RWPE1 (cell line): ENCODE measurements around the gene P2RY6.

Experiments
- CTCF ChIA-PET: fragments of 350-600 bp; sonication (Branson Sonifier 250); formaldehyde crosslinking; extraction: SDS; loops from one replicate; lab custom pipeline; 2021; lab: Yijun Ruan, JAX
- POLR2A ChIA-PET: fragments of 400-600 bp; formaldehyde crosslinking; extraction: SDS; loops from one replicate; lab custom pipeline; 2020; ENCODE audit warnings: antibody characterized with exemption; ENCODE audit not compliant: low non-redundant PET; lab: Yijun Ruan, JAX
- DNase-seq: peaks from one replicate; pipeline ENCODE4 v3.0.0; 2012; ENCODE audit warnings: low spot score
- H3K27ac ChIP-seq: fragments of 450-650 bp; 2 replicates; pipeline ENCODE4 v1.5.1; 2017
- TF ChIP-seq, protein P1 (sequence below): fragments of 450-650 bp; conservative IDR thresholded peaks from 2 replicates; pipeline ENCODE4 v1.5.1; 2017; ENCODE audit warnings: low read depth, mild to moderate bottlenecking

P2RY6 gene

DNA sequence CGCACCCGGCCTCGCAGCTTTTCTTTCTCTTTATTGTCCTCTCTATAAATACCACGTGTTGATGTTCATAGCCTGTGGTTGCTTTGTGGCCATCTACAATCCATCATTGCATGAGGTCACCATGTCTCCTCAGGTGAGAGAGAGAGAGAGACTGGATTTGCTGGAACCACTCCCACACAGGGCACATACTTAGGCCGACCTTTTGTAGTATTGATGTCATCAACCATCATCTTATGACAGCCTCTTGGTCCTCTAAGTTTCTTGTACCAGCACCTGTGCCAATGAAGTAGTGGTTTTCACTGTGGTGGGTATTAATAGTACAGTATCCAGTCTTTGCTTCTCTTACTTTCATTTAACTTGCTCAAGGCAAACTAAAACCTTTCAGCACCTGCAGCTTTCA is 22.8 kb upstream of the P2RY6 start:
- CTCF ChIA-PET, result no interaction called here
- H3K27ac ChIP-seq, result no peak overlapping the region
- TF ChIP-seq, protein P1, sequence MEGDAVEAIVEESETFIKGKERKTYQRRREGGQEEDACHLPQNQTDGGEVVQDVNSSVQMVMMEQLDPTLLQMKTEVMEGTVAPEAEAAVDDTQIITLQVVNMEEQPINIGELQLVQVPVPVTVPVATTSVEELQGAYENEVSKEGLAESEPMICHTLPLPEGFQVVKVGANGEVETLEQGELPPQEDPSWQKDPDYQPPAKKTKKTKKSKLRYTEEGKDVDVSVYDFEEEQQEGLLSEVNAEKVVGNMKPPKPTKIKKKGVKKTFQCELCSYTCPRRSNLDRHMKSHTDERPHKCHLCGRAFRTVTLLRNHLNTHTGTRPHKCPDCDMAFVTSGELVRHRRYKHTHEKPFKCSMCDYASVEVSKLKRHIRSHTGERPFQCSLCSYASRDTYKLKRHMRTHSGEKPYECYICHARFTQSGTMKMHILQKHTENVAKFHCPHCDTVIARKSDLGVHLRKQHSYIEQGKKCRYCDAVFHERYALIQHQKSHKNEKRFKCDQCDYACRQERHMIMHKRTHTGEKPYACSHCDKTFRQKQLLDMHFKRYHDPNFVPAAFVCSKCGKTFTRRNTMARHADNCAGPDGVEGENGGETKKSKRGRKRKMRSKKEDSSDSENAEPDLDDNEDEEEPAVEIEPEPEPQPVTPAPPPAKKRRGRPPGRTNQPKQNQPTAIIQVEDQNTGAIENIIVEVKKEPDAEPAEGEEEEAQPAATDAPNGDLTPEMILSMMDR, result no peak
- POLR2A ChIA-PET, result no interaction called here
- DNase-seq, result no peak

DNA sequence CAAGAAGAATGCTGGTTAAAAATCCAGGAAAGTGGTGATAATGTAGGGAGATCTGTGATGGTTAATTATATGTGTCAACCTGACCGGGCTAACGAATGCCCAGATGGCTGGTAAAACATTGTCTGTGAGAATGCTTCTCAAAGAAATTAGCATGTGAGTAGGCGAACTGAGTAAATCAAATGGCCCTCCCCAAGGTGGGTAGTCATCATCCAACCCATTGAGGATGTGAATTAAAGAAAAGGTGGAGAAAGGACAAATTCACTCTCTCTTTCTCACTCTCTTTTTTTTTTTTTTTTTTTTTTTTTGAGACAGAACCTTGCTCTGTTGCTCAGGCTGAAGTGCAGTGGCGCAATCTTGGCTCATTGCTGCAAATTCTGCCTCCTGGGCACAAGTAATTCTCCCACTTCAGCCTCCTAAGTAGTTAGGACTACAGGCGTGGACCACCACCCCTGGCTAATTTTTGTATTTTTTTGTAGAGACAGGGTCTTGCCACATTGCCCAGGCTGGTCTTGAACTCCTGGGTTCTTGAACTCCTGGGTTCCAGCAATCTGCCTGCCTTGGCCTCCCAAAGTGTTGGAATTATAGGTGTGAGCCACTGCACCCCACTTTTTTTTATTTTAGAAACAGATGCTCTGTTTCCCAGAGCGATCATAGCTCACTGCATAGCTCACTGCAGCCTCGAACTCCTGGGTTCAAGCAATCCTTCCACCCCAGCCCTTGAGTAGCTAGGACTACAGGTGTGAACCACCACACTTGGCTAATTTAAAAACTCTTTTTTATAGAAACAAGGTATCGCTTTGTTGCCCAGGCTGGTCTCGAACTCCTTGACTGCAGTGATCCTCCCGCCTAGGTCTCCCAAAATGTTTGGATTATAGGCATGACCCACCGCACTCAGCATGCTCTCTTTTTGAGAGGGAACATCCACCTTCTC is 22.0 kb upstream of the P2RY6 start:
- CTCF ChIA-PET, result no interaction called here
- no peak overlapping the region for H3K27ac ChIP-seq
- TF ChIP-seq, protein P1, result no peak
- POLR2A ChIA-PET, result no interaction called here
- no peak for DNase-seq

DNA sequence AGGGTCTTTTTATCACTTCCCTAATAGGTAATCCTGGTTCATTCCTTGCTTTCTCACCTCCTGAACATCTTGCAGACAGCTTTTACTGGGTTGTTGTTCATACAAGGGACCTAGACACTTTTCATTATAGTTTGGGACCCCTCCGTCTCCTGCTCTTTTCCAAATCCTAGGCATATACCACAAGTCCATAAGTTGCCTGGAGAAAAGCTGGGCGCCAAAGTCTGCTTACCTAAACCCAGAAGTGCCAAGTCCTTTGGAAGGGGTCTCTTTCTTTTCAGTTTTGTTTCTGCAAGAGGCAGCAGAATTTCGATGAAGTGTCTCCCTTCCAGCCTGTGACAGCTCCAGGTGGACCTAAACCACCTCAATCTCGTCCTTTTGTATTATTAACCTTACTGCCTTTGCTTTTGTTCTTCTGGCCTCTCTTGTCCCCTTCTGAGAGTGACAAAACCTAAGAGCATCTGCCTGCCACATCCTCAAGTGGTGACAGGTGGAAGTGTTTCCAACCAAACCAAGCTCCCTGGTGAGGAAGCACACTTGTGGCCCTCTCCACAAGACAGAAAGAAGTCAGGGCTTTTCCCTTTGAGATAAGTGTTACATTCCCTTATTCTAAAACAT is 19.5 kb upstream of the P2RY6 start:
- TF ChIP-seq, protein P1, result no peak
- ChIA-PET CTCF (interaction anchor here (0.6 kb wide), 2 partner anchors 10 to 496 kb away, joined by 4 to 5 read pairs; no protein-coding TSS in a partner anchor), POLR2A (no interaction called here)
- DNase-seq, result no peak
- H3K27ac ChIP-seq, result no peak overlapping the region

DNA sequence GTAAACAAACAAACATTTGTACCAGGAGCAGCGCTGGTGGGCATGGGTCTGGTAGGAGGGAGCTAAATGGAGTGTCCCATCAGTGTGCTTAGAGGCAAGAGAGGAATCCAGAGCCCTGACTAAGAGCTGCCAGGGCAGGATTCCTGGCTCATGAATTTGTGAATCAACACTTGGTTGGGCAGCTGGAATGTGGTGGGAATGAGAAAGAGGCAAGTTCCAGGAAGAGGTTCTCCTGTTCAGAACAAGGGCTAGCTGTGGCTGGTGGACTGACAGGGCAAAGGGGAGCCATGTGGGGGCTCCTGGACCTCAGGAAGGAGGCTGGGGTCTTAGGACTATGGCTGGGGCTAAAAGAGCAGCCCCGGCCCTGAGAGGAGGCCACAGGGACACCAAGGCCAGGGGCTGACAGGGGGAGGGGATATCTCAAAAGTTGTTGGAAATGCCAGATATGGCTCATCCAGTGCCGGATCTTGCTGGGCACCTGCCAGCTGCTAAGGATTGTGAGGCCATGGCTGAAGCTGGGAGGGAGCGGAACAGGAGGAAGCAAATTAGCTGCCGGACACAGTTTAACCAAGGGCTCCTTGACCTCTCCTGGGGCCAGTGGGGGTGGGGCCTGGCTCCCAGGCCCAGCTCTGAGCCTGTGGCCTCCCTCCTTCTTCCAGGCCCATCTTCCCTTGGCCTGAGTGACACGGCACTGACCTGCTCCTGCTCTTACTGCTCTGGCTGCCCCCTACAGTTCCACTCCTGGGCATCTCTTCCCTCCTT is 14.6 kb upstream of the P2RY6 start:
- CTCF ChIA-PET, result interaction anchor here (1.0 to 1.6 kb wide), 2 partner anchors 21 to 32 kb away, joined by 3 read pairs; no protein-coding TSS in a partner anchor
- peak; percentile 50 for DNase-seq
- peak overlapping the region; percentile 53 for H3K27ac ChIP-seq
- TF ChIP-seq, protein P1, result no peak
- POLR2A ChIA-PET, result no interaction called here

DNA sequence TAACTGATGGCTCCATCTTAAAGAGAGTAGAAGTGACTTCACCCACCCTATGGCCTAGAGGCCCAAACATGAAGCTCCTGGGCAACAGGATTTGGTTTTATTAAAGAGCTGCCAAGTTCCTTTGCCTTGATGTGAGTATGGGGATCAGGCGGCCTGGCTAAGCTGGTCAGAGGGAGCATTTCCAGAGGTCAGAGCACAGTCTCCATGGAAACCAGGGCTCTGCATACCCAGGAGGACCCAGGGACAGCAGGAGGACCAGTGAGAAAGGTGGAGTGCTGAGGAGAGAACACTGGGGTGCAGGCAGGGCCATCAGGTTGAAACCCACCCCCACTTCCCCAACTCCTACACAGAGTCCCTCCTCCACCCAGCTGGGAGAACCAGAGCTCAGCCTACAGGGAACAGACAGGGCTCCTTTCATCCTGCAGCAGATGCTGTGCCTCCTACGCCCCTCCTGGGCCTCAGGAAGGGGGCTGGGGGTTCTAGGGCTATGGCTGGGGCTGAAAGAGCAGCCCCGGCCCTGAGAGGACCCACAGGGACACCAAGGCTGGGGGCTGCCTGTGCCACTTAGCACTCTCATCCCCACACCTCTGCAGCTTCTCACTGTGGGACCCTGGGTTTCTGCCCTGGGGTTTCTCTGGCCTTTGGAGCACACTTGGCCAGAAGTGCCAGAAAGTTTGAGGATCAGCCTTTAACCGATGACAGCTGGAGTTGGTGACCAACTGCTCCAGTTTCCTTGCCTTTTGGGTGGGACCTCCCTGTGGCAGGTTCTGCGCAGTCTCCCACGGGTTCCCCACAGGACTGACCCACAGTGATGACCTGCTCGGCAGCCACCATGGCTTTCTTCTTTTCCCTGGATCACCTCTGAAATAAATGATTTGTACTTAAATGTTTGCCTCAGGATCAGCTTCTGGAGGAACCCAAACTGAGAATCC is 13.8 kb upstream of the P2RY6 start:
- CTCF ChIA-PET, result interaction anchor here (1.6 kb wide), 1 partner anchor 22 kb away, joined by 3 read pairs; no protein-coding TSS in a partner anchor
- POLR2A ChIA-PET, result no interaction called here

More for the DNA sequence above, 13.8 kb upstream of the P2RY6 start:
- no peak for DNase-seq
- TF ChIP-seq, protein P1, result no peak
- no peak overlapping the region for H3K27ac ChIP-seq
